Germinal center (tissue), 1 donor: Measurements from ENCODE around the gene INSL4.

Experiments used
- DNase-seq: peaks from one replicate; pipeline ENCODE4 v3.0.0; 2012; ENCODE audit warnings: mixed read lengths, low spot score

The INSL4 gene

GRCh38 chr9:5231212-5231611, at the start of gene INSL4:
Gene INSL4 (plus strand): TSS chr9:5231419. CDS start chr9:5231524, 105 bp downstream.
- no peak for DNase-seq

GRCh38 chr9:5184776-5185175, 46.4 kb upstream of the INSL4 start:
- DNase-seq: no peak

GRCh38 chr9:5185220-5185840, 45.9 kb upstream of the INSL4 start, which contains the start of gene INSL6:
Gene INSL6 (minus strand): TSS chr9:5185639. CDS start chr9:5185602, 37 bp downstream.
- no peak for DNase-seq

- DNase-seq: peak; percentile 62
Observed at GRCh38 chr9:5186416-5187169, 44.6 kb upstream of the INSL4 start.

- no peak for DNase-seq
Observed at GRCh38 chr9:5188060-5188984, 42.9 kb upstream of the INSL4 start.

- no peak for DNase-seq
Observed at GRCh38 chr9:5191985-5192384, 39.2 kb upstream of the INSL4 start.

- DNase-seq: no peak
Observed at GRCh38 chr9:5193345-5193744, 37.9 kb upstream of the INSL4 start.

- DNase-seq: no peak
Observed at GRCh38 chr9:5195463-5195862, 35.8 kb upstream of the INSL4 start.

GRCh38 chr9:5205071-5205470, 26.1 kb upstream of the INSL4 start:
- DNase-seq: no peak

GRCh38 chr9:5230554-5230953, 665 bp upstream of the INSL4 start:
- DNase-seq: no peak

GRCh38 chr9:5263351-5264218, 32.4 kb downstream of the INSL4 start:
- no peak for DNase-seq

- DNase-seq: no peak
Observed at GRCh38 chr9:5264219-5264595, 33.0 kb downstream of the INSL4 start.

- DNase-seq: no peak
Observed at GRCh38 chr9:5265939-5266338, 34.7 kb downstream of the INSL4 start.

GRCh38 chr9:5269249-5269715, 38.1 kb downstream of the INSL4 start:
- DNase-seq: no peak

- no peak for DNase-seq
Observed at GRCh38 chr9:5274770-5275169, 43.6 kb downstream of the INSL4 start.

- DNase-seq: peak; percentile 23
Observed at GRCh38 chr9:5278486-5278885, 47.3 kb downstream of the INSL4 start.
